HG02884 (cell line): ENCODE results near the gene CCL18.
A peak's percentile ranks its signal among the peaks of the same experiment; 100 is the strongest.
"Not testable (repeated sequence)": the region's sequence is repeated elsewhere in the genome, so short reads cannot be mapped to it uniquely, and the experiment has no call there.

Experiments
- ATAC-seq: cut with Tn5 transposase; IDR thresholded peaks from one replicate; pipeline ENCODE4 v1.9.1; 2021; ENCODE audit warnings: mild to moderate bottlenecking, moderate library complexity; ENCODE audit not compliant: unreplicated experiment

CCL18 gene

DNA sequence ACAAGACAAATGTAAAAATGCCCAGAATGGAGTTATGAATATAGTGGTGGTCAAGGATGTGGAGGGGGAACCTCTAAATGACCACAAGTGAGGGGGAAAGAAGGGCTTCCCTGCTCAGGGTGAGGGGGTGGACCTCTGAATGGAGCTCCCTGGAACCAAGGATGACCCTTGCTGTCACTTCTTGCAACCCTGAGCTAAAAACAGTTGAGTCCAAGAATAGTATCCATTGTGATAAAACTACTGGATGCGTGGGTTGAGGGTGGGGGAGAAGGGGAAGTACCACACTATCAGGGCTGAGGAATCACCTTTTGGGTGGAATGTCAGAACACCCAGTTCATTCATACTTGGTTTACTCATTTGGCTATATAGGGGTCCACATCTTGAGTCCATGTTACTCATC lies 34.9 kb downstream of the CCL18 start:
- not testable (repeated sequence) for ATAC-seq

DNA sequence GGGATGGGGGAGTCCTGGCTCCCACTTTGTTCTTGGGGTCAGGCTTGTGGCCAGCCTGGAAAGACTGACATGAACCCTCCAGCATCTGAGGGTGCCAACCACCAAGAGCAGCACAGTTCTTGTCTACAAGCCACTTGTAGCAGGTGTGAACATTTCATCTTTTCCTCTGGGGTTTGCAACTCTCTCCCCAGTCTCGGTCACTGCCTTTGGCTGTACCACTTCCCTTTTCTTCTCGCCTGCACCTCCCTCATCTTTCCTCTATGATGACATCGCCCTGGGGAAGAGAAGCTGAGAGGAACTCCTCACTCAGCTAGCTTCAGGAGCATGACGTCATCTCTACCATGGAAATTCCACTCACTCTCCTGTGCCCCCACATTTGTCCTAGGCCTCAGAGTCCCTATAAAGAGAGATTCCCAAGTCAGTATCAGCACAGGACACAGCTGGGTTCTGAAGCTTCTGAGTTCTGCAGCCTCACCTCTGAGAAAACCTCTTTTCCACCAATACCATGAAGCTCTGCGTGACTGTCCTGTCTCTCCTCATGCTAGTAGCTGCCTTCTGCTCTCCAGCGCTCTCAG lies 39.4 kb downstream of the CCL18 start, which contains the start of gene CCL4:
Gene CCL4 (plus strand): TSS at position 427 of the 575 bp plus-strand sequence. CDS start 79 bp downstream, at position 506.
- peak; percentile 63 for ATAC-seq

DNA sequence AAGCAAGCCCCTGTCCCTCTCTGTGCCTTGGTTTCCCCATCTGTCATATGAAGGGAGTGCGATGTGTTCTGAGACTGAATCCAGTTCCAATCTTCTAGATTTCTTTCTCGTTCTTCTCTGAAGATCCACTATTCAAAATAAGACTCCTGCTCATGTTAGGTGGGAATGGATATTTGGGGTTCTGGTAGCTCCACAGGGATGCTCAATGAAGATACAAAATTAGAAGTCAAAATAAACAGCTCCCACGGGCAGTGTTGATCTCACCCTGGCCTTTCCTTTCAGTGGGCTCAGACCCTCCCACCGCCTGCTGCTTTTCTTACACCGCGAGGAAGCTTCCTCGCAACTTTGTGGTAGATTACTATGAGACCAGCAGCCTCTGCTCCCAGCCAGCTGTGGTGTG lies 40.2 kb downstream of the CCL18 start:
- not testable (repeated sequence) for ATAC-seq

DNA sequence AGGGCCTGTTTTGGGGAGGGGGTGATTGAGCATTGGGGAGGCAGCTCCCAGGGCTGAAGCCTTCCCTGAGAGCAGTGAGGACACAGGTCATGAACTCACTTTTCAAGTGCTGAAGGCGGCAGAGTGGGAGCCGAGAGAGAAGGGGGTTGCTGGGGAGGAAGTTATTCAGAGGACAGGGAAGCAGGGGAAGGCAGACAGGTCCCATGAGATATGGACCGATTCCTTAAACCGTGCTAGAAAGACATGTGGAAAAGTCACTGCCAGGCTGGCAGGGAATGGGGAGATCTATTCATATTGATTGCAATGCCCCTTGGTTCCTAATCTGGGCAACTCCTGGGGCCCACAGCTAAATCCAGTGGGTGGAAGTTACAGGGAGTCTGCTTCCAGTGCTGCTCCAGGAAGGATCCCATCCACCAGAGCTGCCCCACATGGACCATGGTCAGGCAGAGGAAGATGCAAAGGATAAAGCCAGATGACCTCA lies 40.7 kb downstream of the CCL18 start:
- no peak for ATAC-seq

- ATAC-seq: no peak
These were observed 41.9 kb downstream of the CCL18 start for GRCh38 chr17:36105781-36106492.

DNA sequence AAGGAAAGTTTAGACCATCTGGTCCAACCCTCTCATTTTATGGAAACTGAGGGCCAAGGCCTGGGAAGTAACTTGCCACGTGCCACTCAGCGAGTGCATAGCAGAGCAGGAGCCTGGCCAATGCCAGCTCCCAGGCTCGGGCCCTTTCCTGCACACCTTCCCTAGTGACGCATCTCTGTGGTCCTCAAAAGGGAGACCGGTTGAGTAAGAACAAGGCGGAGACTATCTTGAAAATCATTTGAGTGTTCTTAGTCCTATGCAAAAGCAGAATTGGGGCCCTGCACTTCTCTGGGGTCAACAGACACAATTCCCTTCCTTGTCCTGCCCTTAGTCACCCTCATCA lies 42.4 kb downstream of the CCL18 start:
- no peak for ATAC-seq

- ATAC-seq: no peak
These were observed 43.6 kb downstream of the CCL18 start for GRCh38 chr17:36107660-36108059.

DNA sequence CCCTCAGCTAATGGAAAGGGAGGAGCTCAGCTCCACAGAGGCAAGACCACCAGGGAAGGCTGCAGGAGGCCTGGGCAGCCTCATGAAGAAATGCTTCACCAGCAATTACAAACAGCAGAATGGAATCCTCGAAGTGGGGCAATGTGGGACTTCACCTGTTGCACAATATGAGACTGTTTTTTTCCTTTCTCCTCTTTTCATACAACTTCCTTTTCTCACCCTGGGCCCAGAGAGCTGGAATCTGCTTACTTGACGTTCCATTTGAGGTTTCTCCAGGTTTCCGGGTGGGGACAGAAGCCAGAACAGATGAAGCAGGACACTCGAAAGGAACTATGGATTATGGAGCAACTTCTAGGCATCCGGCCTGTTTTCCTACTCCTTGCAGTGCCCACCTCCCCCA lies 44.2 kb downstream of the CCL18 start:
- not testable (repeated sequence) for ATAC-seq

- ATAC-seq: no peak
These were observed 47.0 kb downstream of the CCL18 start for GRCh38 chr17:36111068-36111490.

- no peak for ATAC-seq
These were observed 48.5 kb downstream of the CCL18 start for GRCh38 chr17:36112572-36112971.

DNA sequence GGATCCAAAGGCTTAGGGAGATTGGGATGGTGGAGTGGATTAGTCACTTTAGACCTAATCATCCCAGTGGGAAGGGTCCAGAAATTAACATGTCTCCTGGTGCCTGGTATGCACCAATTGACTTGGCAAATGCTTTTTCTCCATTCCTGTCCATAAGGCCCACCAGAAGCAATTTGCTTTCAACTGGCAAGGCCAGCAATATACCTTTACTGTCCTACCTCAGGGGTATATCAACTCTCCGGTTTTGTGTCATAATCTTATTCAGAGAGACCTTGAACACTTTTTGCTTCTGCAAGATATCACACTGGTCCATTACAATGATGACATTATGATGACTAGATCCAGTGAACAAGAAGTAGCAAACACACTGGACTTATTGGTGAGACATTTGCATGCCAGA lies 49.1 kb downstream of the CCL18 start:
- ATAC-seq: not testable (repeated sequence)

DNA sequence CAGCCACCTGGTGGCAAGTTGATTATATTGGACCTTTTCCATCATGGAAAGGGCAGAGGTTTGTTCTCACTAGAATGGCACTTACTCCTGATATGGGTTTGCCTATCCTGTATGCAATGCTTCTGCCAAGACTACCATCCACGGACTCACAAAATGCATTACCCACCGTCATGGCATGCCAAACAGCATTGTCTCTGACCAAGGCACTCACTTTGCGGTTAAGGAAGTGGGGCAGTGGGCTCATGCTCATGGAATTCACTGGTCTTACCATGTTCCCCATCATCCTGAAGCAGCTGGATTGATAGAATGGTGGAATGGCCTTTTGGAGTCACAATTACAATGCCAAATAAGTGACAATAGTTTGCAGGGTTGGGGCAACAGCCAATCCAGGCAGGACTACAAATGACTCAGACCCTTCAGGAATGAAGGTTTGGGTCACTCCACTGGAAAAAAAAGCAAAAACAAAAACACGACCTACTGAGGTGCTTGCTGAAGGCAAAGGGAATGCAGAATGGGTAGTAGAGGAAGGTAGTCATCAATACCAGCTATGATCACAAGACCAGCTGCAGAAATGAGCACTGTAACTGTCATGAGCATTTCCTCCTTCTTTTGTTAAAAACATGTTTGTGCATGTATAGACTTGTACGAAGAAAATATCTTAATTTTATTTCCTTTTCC lies 51.0 kb downstream of the CCL18 start:
- ATAC-seq: not testable (repeated sequence)

- ATAC-seq: not testable (repeated sequence)
These were observed 51.5 kb downstream of the CCL18 start for GRCh38 chr17:36115649-36115977.

- no peak for ATAC-seq
These were observed 53.7 kb downstream of the CCL18 start for GRCh38 chr17:36117505-36118382.

DNA sequence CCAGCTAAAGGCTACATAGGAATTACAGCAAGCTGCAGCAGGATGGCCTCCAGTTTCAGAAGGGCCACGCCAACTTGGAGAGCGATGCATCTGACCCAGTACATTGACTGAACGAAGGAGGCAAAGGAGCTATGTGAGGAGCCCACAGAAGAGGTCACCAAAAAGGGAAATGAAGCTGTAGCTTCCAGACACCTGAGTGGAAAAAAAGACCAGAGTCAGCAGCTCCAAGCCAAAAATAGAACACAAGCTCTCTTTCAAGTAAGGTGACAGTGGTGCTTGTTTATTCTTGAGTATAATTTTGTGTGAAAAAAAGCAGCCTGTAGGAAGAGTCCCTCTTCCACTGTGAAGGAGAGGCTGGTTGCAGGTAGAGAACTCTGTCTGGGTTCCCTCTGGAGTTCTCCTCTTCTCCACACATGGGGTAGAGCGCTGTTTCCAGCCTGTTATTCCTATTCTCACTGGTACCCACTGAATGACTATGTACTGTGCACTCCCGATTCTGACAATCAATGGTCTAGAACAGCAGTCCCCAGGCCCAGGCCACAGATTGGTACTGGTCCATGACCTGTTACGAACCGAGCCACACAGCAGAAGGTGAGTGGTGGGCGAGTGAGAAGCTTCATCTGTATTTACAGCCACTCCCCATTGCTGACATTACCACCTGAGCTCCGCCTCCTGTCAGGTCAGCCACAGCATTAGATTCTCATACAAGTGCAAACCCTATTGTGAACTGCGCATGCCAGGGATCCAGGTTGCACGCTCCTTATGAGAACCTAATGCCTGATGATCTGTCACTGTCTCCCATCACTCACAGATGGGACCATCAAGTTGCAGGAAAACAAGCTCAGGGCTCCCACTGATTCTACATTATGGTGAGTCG lies 54.6 kb downstream of the CCL18 start:
- no peak for ATAC-seq

DNA sequence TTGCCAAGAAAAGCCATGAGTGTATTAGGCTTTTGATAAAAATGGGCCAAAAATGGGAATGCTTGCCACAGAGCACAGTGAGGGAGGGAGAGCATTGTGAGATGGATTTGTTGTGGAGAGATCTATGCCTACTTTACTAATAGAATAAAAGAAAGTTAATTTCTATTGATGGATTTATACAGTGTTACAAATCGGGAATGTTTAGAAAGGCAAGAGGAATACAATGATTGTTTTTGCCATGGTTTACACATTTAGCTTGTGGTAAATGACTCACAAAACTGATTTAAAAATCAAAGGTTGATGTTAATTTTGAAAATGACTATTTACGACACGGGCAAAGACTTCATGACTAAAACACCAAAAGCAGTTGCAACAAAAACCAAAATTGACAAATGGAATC lies 56.1 kb downstream of the CCL18 start:
- no peak for ATAC-seq

- ATAC-seq: not testable (repeated sequence)
These were observed 57.0 kb downstream of the CCL18 start for GRCh38 chr17:36121099-36121498.
